OCI-LY1 (cell line): ENCODE data around the gene FXYD1.

Experiments
- EZH2 ChIP-seq: fragments of 200-600 bp; sonication (generic), shearing (Covaris generic); IDR thresholded peaks from 2 replicates; pipeline ENCODE4 v1.8.0; 2017; ENCODE audit warnings: borderline replicate concordance, mixed run types, mild to moderate bottlenecking, antibody characterized with exemption, low read length, moderate library complexity, mixed read lengths
- TF ChIP-seq, protein P1 (sequence below): fragments of 200-600 bp; sonication (generic), shearing (Covaris generic); IDR thresholded peaks from 2 replicates; pipeline ENCODE4 v1.5.1; 2017; ENCODE audit warnings: mild to moderate bottlenecking, antibody characterized with exemption, low read length, moderate library complexity, mixed read lengths

DNA sequence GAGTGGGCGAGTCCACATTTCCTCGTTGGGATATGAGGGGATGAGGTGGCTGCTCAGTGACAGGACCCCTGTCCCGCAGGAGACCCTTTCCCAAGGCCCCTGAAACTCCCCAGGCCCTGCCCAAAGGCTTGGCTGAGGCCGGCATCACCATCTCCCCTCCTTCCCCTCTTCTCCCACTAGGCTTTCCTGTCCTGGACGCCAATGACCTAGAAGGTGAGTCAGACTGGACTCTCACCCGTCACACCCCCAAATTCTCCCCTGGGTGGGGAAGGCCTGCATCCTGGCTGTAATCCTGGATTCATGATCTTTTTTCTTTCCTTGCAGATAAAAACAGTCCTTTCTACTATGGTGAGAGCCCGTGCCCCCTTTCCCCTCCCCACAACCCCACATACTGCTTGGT is 17.7 kb upstream of the FXYD1 start:
- TF ChIP-seq, protein P1, sequence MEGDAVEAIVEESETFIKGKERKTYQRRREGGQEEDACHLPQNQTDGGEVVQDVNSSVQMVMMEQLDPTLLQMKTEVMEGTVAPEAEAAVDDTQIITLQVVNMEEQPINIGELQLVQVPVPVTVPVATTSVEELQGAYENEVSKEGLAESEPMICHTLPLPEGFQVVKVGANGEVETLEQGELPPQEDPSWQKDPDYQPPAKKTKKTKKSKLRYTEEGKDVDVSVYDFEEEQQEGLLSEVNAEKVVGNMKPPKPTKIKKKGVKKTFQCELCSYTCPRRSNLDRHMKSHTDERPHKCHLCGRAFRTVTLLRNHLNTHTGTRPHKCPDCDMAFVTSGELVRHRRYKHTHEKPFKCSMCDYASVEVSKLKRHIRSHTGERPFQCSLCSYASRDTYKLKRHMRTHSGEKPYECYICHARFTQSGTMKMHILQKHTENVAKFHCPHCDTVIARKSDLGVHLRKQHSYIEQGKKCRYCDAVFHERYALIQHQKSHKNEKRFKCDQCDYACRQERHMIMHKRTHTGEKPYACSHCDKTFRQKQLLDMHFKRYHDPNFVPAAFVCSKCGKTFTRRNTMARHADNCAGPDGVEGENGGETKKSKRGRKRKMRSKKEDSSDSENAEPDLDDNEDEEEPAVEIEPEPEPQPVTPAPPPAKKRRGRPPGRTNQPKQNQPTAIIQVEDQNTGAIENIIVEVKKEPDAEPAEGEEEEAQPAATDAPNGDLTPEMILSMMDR = no peak
- no peak for TF ChIP-seq EZH2
